ENCODE results near the gene ADAMTSL1.

ADAMTSL1 gene

GRCh38 chr9:18606846-18607245, 132.9 kb downstream of the ADAMTSL1 start:
- no peak for DNase-seq (ENCODE audit: low read depth in 2 of 2)

DNA sequence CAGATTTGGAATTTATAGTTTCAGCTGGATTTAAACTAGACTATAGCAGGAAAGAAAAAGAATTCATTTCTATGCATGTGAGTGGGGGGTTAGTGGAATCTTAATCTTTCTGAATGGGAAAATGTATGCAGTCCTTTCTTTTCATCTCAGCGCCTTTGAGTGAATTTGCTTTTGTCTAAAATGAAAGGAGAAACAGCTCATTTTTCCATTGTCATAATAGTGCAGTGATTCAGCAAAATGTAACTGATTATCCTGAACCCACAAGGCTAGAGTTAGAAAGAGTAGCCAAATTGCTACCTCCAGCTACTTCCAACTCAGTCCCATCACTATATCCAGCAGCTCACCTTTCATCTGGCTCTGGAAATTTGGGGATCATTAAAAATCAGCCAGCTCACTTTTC, 134.4 kb downstream of the ADAMTSL1 start:
- DNase-seq (ENCODE audit: low read depth in 2 of 2), result no peak

- DNase-seq (ENCODE audit: low read depth in 2 of 2), result no peak
These were observed 137.0 kb downstream of the ADAMTSL1 start for GRCh38 chr9:18610956-18611355.

- no peak for DNase-seq (ENCODE audit: low read depth in 2 of 2)
These were observed 138.0 kb downstream of the ADAMTSL1 start for GRCh38 chr9:18611971-18612370.

DNA sequence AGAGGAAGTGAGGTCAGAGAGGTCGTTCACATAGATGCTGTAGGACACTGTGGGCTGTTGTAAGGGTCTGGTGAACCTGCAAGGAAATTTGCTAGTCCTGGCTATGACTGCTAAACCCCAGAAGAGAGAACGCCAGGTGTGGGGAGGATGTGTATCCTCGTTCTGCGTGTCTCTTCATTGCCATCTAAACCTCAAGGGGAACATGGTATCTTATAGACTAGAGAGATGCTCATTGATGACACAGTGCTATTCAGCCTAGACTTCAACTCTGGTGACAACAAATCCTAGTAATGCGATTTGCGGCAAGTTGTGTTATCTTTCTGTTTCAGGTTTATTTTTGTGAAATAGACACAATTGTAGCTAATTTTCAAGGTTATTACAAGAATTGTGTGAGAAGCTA, 140.2 kb downstream of the ADAMTSL1 start:
- no peak for DNase-seq (ENCODE audit: low read depth in 2 of 2)

DNA sequence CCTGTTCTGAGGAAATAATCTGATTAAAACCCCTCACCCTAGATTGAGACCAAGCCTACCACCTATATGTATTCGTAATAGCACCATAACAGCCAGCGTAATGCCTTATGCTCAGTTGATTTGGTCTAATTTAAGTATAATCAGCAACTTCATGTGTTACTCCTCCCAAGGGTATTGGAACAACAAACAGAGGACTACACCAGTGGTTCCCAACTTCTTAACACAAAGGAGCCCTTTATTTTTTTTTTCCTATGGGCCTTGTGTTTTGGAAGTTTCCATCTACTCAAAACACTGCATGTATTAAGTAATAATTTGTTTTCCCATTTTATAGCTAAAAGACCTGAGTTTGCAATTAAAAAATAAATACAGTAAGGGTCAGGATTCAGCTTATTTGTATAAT, 140.7 kb downstream of the ADAMTSL1 start:
- DNase-seq (ENCODE audit: low read depth in 2 of 2), result no peak

DNA sequence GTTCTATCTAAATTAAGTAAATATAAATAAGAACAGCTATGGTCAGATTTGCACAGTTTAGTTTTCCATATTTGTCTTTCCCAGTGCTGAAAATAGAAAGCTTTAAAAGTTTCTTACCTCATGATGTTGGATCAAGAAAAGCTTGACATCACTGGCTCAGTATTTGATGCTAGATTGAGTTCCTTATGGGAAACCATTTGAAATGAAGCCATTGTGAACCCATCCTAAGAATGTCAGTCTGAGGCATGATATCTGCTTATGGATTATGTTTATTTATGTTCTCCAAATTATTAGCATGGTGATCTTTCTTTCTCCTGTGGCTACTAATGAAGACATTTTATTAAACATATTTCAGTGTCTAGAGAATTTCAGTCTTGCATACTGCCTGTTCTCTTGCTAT, 143.0 kb downstream of the ADAMTSL1 start:
- no peak for DNase-seq (ENCODE audit: low read depth in 2 of 2)

- DNase-seq (ENCODE audit: low read depth in 2 of 2), result no peak
These were observed 143.8 kb downstream of the ADAMTSL1 start for GRCh38 chr9:18617759-18618158.

GRCh38 chr9:18618862-18619261, 144.9 kb downstream of the ADAMTSL1 start:
- DNase-seq (ENCODE audit: low read depth in 2 of 2), result no peak

DNA sequence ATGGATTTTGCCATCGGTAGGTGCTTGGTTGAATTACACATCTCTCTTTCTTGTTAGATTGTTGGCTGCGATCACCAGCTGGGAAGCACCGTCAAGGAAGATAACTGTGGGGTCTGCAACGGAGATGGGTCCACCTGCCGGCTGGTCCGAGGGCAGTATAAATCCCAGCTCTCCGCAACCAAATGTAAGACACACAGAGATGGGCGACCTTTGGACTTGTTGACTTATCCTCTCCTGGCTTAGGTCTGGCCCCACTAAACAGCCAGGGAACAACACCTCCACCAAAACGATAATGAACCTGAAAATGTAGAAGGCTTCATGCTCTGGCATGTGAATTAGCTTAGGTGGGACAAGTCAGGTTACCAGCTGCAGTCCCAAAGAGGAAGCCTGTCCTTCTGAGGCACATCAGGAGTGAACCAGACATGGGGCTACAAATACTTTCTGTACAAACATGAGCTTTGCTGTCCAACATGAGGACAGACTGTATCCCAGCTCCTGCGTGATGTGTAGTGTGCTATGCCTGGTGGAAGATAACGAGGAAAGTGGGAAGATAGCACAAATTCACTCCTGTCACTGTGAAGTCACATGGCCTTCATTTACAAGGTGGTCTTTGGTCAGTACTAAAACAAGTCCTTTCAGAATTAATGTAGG, 148.4 kb downstream of the ADAMTSL1 start:
- DNase-seq (ENCODE audit: low read depth in 2 of 2), result no peak

GRCh38 chr9:18623221-18624079, 149.5 kb downstream of the ADAMTSL1 start:
- DNase-seq (ENCODE audit: low read depth in 2 of 2), result no peak

- no peak for DNase-seq (ENCODE audit: low read depth in 2 of 2)
These were observed 152.2 kb downstream of the ADAMTSL1 start for GRCh38 chr9:18626046-18626698.

- no peak for DNase-seq (ENCODE audit: low read depth in 2 of 2)
These were observed 155.2 kb downstream of the ADAMTSL1 start for GRCh38 chr9:18629136-18629535.

DNA sequence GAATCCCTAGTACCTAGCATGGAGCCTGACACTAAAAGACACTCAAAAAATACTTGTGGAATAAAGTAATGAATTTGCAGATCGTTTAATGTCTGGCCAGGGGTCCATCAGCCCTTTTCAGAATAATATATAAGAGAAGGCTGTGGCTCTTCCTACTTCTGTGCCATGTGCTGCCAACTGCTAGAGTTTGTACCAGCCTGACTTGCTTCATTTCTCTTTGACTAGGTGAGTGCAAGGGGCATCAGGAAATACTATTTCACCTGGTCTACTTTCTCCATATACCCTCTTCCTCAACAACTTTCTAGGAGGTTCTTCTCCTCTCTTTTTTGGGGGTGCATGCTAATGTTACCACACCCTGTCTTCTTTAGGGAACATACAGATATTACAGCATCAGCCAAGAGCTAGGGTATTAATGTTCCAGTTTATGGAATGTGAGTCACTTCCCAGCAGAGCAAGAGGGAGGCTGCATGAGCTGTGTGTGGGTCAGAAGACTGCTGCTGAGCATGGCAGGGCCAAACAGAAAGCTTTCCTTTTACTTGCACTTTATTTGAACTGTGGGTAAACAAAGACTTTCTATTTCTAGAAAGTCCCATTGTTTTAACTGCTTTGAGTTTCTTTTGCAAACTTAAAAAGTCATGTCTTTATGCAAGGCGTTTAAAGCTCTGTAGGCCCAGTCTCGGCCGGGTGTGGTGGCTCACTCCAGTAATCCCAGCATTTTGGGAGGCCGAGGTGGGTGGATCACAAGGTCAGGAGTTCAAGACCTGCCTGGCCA, 158.9 kb downstream of the ADAMTSL1 start:
- no peak for DNase-seq (ENCODE audit: low read depth in 2 of 2)

GRCh38 chr9:18636781-18637180, 162.8 kb downstream of the ADAMTSL1 start:
- DNase-seq (ENCODE audit: low read depth in 2 of 2), result no peak

- DNase-seq (ENCODE audit: low read depth in 2 of 2), result no peak
These were observed 164.7 kb downstream of the ADAMTSL1 start for GRCh38 chr9:18638371-18639249.

GRCh38 chr9:18639911-18640310, 166.0 kb downstream of the ADAMTSL1 start:
- DNase-seq (ENCODE audit: low read depth in 2 of 2), result no peak

DNA sequence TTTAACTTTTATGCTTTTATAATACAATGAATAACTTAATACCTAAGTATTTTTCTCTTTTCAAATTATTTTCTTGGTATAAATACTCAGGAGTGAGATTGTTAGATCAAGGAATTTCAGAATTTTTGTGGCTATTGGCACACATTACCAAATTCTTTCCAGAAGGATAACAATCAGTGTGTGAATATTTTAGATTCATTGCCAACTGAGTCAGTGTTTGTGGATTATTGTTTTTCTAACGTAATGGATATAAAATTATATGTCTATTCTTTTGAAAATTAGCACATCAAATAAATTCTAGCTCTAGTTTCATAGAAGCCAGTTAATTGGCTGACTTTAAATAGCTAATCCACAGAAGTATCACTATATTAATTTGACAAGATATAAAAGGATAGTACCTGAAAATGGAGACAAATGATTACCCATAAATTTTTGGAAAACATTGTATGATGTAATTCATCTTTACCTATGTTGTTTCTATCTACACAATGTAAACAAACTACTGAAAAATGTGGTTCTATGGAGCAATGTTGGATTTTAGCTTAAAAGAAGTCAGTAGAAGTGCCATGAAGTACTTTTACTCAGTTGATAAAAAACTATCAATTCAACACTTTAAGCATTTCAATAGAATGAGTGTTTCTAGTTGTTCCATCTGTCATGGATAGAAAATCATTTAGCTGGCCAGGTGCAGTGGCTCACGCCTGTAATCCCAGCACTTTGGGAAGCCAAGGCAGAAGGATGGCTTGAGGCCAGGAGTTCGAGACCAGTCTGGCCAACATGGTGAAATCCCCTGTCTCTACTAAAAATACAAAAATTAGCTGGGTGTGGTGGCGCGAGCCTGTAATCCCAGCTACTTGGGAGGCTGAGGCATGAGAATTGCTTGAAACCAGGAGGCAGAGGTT, 185.1 kb downstream of the ADAMTSL1 start:
- DNase-seq (ENCODE audit: low read depth in 2 of 2), result no peak

DNA sequence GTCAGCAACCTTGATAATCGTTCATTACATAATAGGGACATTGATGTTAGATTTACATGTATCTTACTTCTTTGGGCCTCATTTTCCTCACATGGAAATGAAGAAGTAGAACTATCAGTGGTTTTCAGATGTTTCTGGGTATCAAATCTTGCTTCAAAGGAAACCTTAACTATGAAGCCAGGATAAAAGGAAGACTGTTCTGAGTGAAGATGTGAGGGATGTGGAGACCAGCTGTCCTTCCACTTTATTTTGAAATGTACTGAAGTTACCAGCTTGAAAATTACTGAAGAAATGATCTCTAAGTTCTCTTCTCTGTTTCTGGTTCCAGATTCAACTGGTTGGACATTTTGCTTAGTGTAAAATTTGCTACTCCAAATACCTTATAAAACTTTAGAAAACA, 186.0 kb downstream of the ADAMTSL1 start:
- no peak for DNase-seq (ENCODE audit: low read depth in 2 of 2)

- no peak for DNase-seq (ENCODE audit: low read depth in 2 of 2)
These were observed 188.4 kb downstream of the ADAMTSL1 start for GRCh38 chr9:18662320-18662719.

Data from stimulated activated CD8-positive, alpha-beta memory T cell treated with anti-CD3 and anti-CD28 coated beads, Interleukin-15, amount 100 ng/mL, for 4 hours (primary cell).